ENCODE results near the gene SHC4.

SHC4 gene

GRCh38 chr15:48803877-48804276, 159.8 kb downstream of the SHC4 start:
- H4K20me1 ChIP-seq: peaks cover 23% of the 10 kb centered on the region
- peaks cover 27% of the 10 kb centered on the region for H3K36me3 ChIP-seq
- H3K27ac ChIP-seq: no peak overlapping the region
- no peaks in the 10 kb centered on the region for H3K27me3 ChIP-seq
- no peak overlapping the region for H3K9ac ChIP-seq
- H3K9me3 ChIP-seq: no peaks in the 10 kb centered on the region
- peaks cover 26% of the 10 kb centered on the region for H3K4me1 ChIP-seq
- no peak overlapping the region for H3K4me3 ChIP-seq
- H3K4me2 ChIP-seq: no peak overlapping the region
- TF ChIP-seq Cebpa-rat (IDR thresholded peaks at IDR 0.05): no peak

DNA sequence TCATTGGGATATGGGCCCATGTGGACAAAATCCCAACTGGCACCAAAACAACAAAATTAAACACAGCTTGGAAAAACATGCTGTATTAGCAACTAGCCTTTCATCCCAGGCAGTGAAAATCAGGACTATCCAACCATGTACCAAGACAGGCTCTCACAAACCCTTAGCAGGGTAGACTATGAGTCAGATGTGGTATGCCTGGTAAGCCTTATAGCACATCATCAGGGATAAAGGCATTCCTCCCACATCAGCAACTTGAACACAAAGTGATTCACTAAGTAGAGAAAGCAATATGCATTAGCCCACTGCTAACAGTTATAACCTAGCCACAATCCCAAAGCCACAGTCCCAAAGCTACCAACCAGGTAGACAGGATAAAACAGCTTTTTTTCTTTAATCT, 160.9 kb downstream of the SHC4 start:
- Histone ChIP-seq H3K27me3 (no peaks in the 10 kb centered on the region), H3K27ac (no peak overlapping the region), H4K20me1 (peaks cover 23% of the 10 kb centered on the region), H3K9me3 (no peaks in the 10 kb centered on the region), H3K4me1 (peaks cover 24% of the 10 kb centered on the region), H3K9ac (no peak overlapping the region), H3K4me3 (no peak overlapping the region), H3K36me3 (peaks cover 32% of the 10 kb centered on the region), H3K4me2 (no peak overlapping the region)
- TF ChIP-seq Cebpa-rat (IDR thresholded peaks at IDR 0.05): no peak

- H4K20me1 ChIP-seq: peaks cover 23% of the 10 kb centered on the region
- no peak overlapping the region for H3K27ac ChIP-seq
- peaks cover 19% of the 10 kb centered on the region for H3K4me1 ChIP-seq
- TF ChIP-seq Cebpa-rat (IDR thresholded peaks at IDR 0.05): no peak
- H3K36me3 ChIP-seq: peaks cover 38% of the 10 kb centered on the region
- no peak overlapping the region for H3K9ac ChIP-seq
- H3K27me3 ChIP-seq: no peaks in the 10 kb centered on the region
- no peaks in the 10 kb centered on the region for H3K9me3 ChIP-seq
- no peak overlapping the region for H3K4me3 ChIP-seq
- H3K4me2 ChIP-seq: no peak overlapping the region
These were observed 161.5 kb downstream of the SHC4 start for GRCh38 chr15:48802257-48802656.

DNA sequence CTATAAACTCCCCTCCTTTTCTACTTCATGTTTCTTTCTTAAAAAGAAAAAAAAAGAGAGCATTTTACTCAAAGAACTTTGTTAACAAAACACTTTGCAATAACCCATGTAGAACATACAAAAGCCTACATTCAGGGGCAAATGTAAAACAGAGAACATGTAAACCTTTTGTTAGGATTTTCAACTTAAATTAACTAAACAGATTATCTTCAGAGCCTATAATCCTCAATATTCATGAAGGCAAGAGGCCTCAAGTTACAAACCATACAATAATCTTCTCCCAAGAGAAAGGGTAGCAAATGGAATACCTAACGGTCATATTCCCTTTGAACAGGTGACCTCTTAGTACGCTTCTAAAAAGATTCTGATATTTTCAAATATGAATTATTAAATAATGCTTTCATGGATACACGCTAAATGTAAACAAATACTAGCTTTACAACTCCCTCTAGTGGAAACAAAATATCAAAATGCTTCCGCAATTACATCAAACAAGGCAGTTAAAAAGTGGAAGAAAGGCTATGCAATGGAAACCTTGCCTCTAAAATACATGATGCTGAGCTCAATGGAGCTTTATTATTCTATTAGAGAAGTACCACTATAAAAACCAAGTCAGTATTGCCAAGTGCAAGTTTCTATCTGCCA, 162.8 kb downstream of the SHC4 start:
- Histone ChIP-seq H3K4me3 (no peak overlapping the region), H3K9me3 (no peaks in the 10 kb centered on the region), H3K36me3 (peaks cover 49% of the 10 kb centered on the region), H3K27me3 (no peaks in the 10 kb centered on the region), H4K20me1 (peaks cover 16% of the 10 kb centered on the region), H3K27ac (no peak overlapping the region), H3K4me1 (peaks cover 6% of the 10 kb centered on the region), H3K4me2 (no peak overlapping the region), H3K9ac (no peak overlapping the region)
- TF ChIP-seq Cebpa-rat (IDR thresholded peaks at IDR 0.05): no peak

- Histone ChIP-seq H3K4me3 (no peak overlapping the region), H3K27me3 (no peaks in the 10 kb centered on the region), H3K36me3 (peaks cover 54% of the 10 kb centered on the region), H4K20me1 (peaks cover 11% of the 10 kb centered on the region), H3K27ac (no peak overlapping the region), H3K9ac (no peak overlapping the region), H3K9me3 (no peaks in the 10 kb centered on the region), H3K4me2 (no peak overlapping the region), H3K4me1 (no peaks in the 10 kb centered on the region; the same call in 1 of the 2 replicates)
- TF ChIP-seq Cebpa-rat (IDR thresholded peaks at IDR 0.05): no peak
These were observed 163.5 kb downstream of the SHC4 start for GRCh38 chr15:48800245-48800644.

DNA sequence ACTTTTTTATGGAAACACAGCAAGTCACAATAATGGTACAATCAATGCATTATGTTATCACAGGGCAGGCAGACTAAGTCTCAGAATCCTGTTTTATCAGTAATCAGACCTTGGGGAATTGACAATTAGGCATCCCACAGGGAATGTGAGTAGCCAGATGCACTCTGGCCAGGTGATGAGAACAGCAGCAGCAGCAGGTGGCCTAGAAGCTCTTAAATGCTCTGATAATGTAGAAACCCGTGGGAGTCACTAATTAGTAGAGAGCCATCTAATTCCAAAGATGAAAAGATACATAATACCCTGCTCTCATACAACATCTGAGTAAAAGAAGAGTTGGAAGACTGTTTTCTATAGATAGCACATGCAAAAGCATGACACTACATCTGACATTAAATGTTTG, 165.4 kb downstream of the SHC4 start:
- Histone ChIP-seq H3K4me1 (no peaks in the 10 kb centered on the region; the same call in 1 of the 2 replicates), H3K36me3 (peaks cover 47% of the 10 kb centered on the region), H4K20me1 (peaks cover 11% of the 10 kb centered on the region), H3K27ac (no peak overlapping the region), H3K9ac (no peak overlapping the region), H3K27me3 (no peaks in the 10 kb centered on the region), H3K4me2 (no peak overlapping the region), H3K4me3 (no peak overlapping the region), H3K9me3 (no peaks in the 10 kb centered on the region)
- no peak for TF ChIP-seq Cebpa-rat (IDR thresholded peaks at IDR 0.05)

DNA sequence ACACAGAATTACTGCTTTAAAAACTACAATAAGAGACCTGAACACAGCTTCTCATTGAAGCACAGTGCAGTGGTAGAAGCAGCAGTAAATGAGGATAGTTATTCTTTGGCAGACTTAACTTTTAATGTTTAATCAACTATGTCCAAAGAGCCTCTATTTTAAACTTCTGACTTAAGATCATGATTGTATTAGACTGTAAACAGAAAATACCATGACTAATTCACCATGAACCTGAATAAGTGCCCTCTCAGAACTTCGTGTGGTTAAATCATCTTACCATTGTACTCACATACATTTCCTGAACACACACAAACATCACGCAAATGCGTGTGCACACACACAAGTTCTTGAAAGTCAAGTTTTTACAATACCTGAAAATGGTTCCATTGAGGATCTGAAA, 166.8 kb downstream of the SHC4 start:
- Histone ChIP-seq H3K27me3 (no peaks in the 10 kb centered on the region), H3K4me1 (no peaks in the 10 kb centered on the region; the same call in 1 of the 2 replicates), H3K9me3 (no peaks in the 10 kb centered on the region), H4K20me1 (peaks cover 11% of the 10 kb centered on the region), H3K27ac (no peak overlapping the region), H3K9ac (no peak overlapping the region), H3K36me3 (peaks cover 55% of the 10 kb centered on the region), H3K4me3 (no peak overlapping the region), H3K4me2 (no peak overlapping the region)
- TF ChIP-seq Cebpa-rat (IDR thresholded peaks at IDR 0.05): no peak

DNA sequence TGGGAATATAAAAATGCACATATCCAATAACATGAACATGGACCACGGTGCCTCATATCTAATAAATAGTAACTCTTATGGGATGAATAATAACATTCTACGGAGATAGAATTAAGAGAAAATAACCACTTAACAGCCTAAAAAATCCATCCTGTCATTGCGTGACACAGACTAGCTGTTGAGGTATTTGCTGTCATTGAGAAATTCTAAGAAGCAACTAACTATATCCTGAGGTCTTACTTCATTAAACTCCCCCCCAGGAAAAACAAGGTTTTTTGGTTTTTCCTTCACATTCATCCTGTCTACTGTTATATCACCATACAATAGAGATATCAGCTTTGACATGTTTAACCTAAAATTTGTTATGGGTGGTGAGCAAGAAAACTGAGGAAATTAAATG, 167.2 kb downstream of the SHC4 start:
- Histone ChIP-seq H4K20me1 (peaks cover 11% of the 10 kb centered on the region), H3K9me3 (no peaks in the 10 kb centered on the region), H3K4me2 (no peak overlapping the region), H3K4me1 (no peaks in the 10 kb centered on the region; the same call in 1 of the 2 replicates), H3K27me3 (no peaks in the 10 kb centered on the region), H3K27ac (no peak overlapping the region), H3K4me3 (no peak overlapping the region), H3K36me3 (peaks cover 55% of the 10 kb centered on the region), H3K9ac (no peak overlapping the region)
- TF ChIP-seq Cebpa-rat (IDR thresholded peaks at IDR 0.05): no peak

DNA sequence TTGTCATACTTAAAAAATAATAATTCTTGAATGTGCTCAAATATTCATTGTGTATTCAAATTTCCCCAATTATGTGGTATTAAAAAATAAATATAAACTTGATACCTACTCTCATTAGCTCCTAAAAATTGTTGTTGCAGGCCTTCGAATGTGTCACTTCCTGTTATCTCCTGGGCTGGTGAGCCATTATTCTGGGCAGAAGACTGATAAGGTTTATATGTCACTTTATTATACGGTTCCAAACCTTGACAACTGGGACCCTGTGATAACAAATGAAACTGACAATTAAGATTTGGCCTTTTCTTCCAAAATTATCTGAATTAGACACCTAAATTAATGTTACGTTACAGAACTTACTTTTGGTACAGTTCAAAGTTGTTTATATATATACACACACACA, 167.8 kb downstream of the SHC4 start:
- Histone ChIP-seq H3K27me3 (no peaks in the 10 kb centered on the region), H3K4me3 (no peak overlapping the region), H4K20me1 (peaks cover 9% of the 10 kb centered on the region), H3K9me3 (no peaks in the 10 kb centered on the region), H3K27ac (no peak overlapping the region), H3K4me2 (no peak overlapping the region), H3K36me3 (peaks cover 59% of the 10 kb centered on the region), H3K4me1 (no peaks in the 10 kb centered on the region; the same call in 1 of the 2 replicates), H3K9ac (no peak overlapping the region)
- no peak for TF ChIP-seq Cebpa-rat (IDR thresholded peaks at IDR 0.05)

DNA sequence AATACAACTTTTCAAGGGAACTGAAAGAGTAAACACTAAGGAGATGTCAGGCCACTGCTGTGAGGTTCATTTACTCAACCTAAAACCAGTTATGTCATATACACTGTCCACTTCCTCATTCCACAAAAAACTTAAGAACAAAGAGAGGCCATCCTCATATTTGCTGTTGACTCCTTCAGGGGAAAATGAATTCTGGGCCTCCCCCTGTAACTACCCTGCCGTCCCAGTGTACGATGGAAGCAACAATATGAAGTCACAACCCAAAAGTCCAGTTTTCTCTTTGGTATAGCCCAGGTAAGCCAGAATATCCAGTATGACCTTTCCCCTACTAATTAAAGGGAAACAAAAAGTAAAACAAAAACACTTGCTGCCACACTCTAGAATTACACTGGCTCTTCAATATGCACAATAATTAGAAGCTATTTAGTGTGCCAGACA, 169.0 kb downstream of the SHC4 start:
- Histone ChIP-seq H4K20me1 (no peaks in the 10 kb centered on the region), H3K9me3 (no peaks in the 10 kb centered on the region), H3K4me2 (no peak overlapping the region), H3K27me3 (no peaks in the 10 kb centered on the region), H3K36me3 (peaks cover 70% of the 10 kb centered on the region), H3K4me3 (no peak overlapping the region), H3K27ac (no peak overlapping the region), H3K4me1 (no peaks in the 10 kb centered on the region; the same call in 1 of the 2 replicates), H3K9ac (no peak overlapping the region)
- no peak for TF ChIP-seq Cebpa-rat (IDR thresholded peaks at IDR 0.05)
